Fibroblast of villous mesenchyme (primary cell): ENCODE results near the gene RXFP2. TPM values are rescaled to one million over a fixed set of nuclear protein-coding genes. Genes with fewer than 3 reads are reported as not detected.

Experiments used
- DNase-seq: peaks from one replicate; pipeline ENCODE4 v3.0.0-alpha.2; 2010; ENCODE audit warnings: low read depth
- H3K4me3 ChIP-seq: 2 replicates; pipeline ENCODE4 v1.5.1; 2011; ENCODE audit warnings: low read depth, mild to moderate bottlenecking, low read length
- total RNA-seq: library from RNA; depleted of rRNA; stranded (reverse); fragments of >200 nt; gene quantifications from 2 replicates; pipeline ENCODE4 v1.2.3, GENCODE V29; 2012
- TF ChIP-seq, protein P1 (sequence below): IDR thresholded peaks from 2 replicates; pipeline ENCODE4 v1.5.1; 2012; ENCODE audit warnings: low read depth, mild to moderate bottlenecking, low read length; ENCODE audit not compliant: insufficient read depth

RXFP2 gene
- total RNA-seq, 1 donor, result not detected

DNA sequence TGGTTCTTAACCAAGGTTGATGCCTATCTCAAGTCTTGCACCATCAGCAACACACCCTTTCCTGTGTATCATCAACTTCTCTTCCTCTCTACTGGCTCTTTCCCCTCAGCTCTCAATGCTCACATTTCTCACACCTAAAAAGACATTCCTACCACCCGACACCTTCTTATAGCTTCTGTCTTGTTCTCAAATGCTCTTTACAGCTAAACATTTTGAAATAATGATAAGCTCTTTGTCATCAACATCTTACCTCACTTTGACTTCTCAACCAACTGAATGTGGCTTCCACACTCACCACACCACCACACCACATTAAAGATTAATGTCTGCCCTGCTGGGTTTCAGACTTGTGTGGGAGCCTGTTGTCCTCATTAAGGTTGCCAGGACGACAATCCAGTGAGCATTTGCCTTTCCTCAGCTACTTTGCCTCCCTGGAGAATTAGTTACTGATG is 67.8 kb downstream of the RXFP2 start:
- H3K4me3 ChIP-seq, result no peak overlapping the region
- DNase-seq, result no peak
- TF ChIP-seq, protein P1, sequence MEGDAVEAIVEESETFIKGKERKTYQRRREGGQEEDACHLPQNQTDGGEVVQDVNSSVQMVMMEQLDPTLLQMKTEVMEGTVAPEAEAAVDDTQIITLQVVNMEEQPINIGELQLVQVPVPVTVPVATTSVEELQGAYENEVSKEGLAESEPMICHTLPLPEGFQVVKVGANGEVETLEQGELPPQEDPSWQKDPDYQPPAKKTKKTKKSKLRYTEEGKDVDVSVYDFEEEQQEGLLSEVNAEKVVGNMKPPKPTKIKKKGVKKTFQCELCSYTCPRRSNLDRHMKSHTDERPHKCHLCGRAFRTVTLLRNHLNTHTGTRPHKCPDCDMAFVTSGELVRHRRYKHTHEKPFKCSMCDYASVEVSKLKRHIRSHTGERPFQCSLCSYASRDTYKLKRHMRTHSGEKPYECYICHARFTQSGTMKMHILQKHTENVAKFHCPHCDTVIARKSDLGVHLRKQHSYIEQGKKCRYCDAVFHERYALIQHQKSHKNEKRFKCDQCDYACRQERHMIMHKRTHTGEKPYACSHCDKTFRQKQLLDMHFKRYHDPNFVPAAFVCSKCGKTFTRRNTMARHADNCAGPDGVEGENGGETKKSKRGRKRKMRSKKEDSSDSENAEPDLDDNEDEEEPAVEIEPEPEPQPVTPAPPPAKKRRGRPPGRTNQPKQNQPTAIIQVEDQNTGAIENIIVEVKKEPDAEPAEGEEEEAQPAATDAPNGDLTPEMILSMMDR, result no peak

DNA sequence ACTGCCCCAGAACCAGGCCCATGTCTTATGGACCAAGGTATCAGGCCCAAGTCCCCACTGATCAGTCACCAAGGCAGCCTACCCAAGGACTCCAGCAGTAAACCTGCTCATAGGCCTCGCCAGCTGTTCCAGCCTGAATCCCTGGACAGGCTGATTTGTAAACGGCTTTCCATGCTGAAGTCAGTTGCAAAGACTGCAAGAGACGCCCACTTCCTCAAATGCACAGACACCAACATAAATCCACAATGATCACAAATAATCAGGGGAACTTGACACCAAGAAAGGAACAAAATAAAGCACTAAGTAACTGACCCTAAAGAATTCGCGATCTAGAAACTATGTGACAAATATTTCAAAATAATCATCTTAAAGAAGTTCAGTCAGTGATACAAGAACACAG is 75.2 kb downstream of the RXFP2 start:
- H3K4me3 ChIP-seq, result no peak overlapping the region
- TF ChIP-seq, protein P1, result no peak
- no peak for DNase-seq

DNA sequence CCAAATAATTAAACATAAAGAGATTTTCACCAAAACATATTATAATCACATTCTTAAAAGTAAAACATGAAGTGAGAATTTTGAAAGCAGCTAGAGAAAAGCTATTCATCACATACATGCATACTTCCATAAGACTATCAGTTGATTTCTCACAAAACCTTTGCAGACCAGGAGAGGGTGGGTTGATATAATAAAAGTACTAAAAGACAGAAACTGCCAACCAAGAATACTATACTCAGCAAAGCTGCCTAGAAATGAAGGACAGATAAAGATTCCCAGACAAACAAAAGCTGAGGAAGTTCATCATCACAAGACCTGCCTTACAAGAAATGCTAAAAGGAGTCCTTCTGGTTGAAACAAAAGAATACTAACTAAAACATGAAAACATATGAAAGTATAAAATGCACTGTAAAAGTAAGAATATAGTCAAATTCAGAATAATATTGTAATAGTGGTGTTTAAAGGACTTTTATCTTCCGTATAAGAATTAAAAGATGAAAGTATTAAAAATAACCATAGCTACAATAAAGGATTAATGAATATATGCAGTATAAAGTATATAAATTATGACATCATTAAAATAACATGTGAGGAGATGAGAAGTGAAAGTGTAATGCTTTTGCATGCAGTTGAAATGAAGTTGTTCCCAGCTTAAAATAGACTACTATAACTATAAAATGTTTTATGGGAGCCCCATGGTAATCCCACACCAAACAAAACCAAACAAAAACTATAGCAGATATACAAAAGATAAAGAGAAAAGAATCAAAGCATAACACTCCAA is 76.2 kb downstream of the RXFP2 start:
- TF ChIP-seq, protein P1, result no peak
- DNase-seq, result no peak
- H3K4me3 ChIP-seq, result no peak overlapping the region

DNA sequence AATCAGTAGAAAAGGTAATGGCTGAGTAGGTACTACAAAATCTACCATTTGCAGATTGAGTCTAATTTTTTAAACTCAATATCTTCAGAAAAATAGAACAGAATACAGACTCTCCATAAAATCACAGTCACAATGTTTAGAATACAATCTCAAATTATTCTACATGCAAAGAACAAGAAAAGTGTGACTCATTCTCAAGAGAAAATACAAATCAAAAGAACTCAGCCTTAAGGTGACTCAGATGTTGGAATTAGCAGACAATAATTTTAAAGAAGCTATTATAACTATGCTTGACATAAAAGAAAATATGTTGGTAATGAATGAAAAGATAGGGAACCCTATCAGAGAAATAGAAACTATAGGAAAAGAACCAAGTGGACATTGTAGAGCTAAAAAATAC is 78.9 kb downstream of the RXFP2 start:
- H3K4me3 ChIP-seq, result no peak overlapping the region
- TF ChIP-seq, protein P1, result no peak
- DNase-seq, result no peak

DNA sequence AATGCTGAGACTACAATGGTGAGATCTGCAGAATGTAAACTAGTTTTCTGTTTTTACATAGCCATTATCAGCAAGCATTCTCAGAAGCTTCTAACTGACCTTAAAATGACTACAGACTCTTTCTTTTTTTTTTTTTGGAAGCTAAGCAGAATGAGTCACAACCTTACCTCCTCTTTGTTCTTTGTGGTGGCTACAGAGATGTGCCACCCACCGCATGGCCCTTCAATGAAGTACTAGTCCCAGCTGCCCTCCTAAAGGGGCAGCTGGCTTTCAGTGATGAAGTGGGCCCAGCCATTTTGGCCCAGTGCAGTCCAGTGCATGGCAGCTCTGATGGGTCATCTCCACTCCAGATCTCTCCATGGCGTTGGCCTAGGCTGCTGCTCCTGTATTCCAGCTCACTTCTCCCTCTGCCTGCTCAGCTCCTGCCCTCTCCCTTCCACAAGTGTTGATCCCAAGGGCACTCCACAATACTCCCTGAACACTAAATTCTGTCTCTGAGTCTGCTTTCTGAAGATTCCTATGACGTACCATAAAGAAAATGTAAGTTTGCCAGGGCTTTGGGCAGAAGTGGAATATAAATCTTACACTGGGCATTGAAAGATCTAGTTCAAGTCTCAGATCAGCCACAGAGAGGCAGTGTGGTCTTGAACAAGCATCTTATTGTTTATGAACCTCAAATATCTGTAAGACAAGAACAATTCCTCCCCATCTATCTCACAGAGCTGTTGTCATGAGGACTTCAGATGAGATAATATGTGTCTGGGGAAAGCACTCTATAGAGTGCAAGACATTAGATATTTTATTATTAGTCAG is 85.6 kb downstream of the RXFP2 start:
- TF ChIP-seq, protein P1, result peak; percentile 46
- DNase-seq, result peak; percentile 51
- no peak overlapping the region for H3K4me3 ChIP-seq

DNA sequence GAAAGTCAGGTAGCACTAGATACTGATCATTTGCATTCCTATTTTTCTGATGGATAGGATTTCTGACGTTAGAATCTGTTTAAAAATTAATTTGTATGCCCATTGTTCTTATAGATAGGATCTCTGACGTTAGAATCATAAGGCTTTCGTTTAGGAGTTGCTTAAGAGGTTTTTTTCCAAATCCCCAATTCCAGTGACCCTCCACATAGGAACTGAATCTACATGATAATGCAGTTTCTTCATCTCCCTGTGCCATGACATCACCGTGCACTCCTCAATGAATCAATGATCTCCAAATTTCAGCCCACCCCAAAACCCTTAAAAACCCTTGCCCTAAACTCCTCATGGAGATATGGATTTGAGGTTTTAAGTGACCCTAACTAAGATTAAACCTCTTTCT is 87.2 kb downstream of the RXFP2 start:
- TF ChIP-seq, protein P1, result no peak
- no peak overlapping the region for H3K4me3 ChIP-seq
- no peak for DNase-seq
